Mesothelial cell of epicardium (in vitro differentiated cells): ENCODE measurements around the gene LIN7A. TPM values are rescaled to one million over a fixed set of nuclear protein-coding genes. Genes with fewer than 3 reads are reported as not detected.
A peak's percentile ranks its signal among the peaks of the same experiment; 100 is the strongest.

Experiments used
- DNase-seq, 2 experiments: peaks; one replicate each; pipeline ENCODE4 v3.0.0; 2021; ENCODE audit warnings: low spot score in 2 of 2; ENCODE audit not compliant: unreplicated experiment in 2 of 2
- H3K27ac Mint-ChIP-seq: 2 replicates; pipeline ENCODE4 v1.8.0; 2021; ENCODE audit warnings: mixed read lengths
- H3K27me3 Mint-ChIP-seq: 2 replicates; pipeline ENCODE4 v1.8.0; 2021; ENCODE audit warnings: low read depth, mixed read lengths
- H3K36me3 Mint-ChIP-seq: 2 replicates; pipeline ENCODE4 v1.8.0; 2021; ENCODE audit warnings: mixed read lengths
- H3K4me1 Mint-ChIP-seq: 2 replicates; pipeline ENCODE4 v1.8.0; 2021; ENCODE audit warnings: mixed read lengths
- H3K4me3 Mint-ChIP-seq: 2 replicates; pipeline ENCODE4 v1.8.0; 2021; ENCODE audit warnings: mild to moderate bottlenecking, moderate library complexity, mixed read lengths
- H3K9me3 Mint-ChIP-seq: 2 replicates; pipeline ENCODE4 v1.8.0; 2021; ENCODE audit warnings: mixed read lengths
- CTCF ChIP-seq: fragments of 200-600 bp; sonication (generic); IDR thresholded peaks from one replicate; pipeline ENCODE4 v1.5.0; 2021; ENCODE audit warnings: antibody characterized with exemption; ENCODE audit not compliant: unreplicated experiment
- total RNA-seq: library from RNA; stranded (reverse); gene quantifications from 3 replicates; pipeline ENCODE4 v1.2.1, GENCODE V29; 2021

LIN7A gene
- total RNA-seq, 1 donor from 2014 or later = 9.9 TPM

GRCh38 chr12:80925237-80925636 is 12.5 kb downstream of the LIN7A start:
- Mint-ChIP-seq H3K27ac (no peak overlapping the region), H3K36me3 (peaks cover 3% of the 10 kb centered on the region), H3K4me1 (no peaks in the 10 kb centered on the region), H3K27me3 (no peaks in the 10 kb centered on the region), H3K9me3 (peaks cover 5% of the 10 kb centered on the region), H3K4me3 (no peak overlapping the region)
- TF ChIP-seq CTCF = no peak
- DNase-seq = no peak

GRCh38 chr12:80924437-80924836 is 13.3 kb downstream of the LIN7A start:
- H3K9me3 Mint-ChIP-seq = peaks cover 5% of the 10 kb centered on the region
- no peak overlapping the region for H3K27ac Mint-ChIP-seq
- no peak overlapping the region for H3K4me3 Mint-ChIP-seq
- no peaks in the 10 kb centered on the region for H3K4me1 Mint-ChIP-seq
- H3K36me3 Mint-ChIP-seq = peaks cover 3% of the 10 kb centered on the region
- TF ChIP-seq CTCF = no peak
- DNase-seq = no peak
- no peaks in the 10 kb centered on the region for H3K27me3 Mint-ChIP-seq

GRCh38 chr12:80920006-80920405 is 17.7 kb downstream of the LIN7A start:
- H3K27ac Mint-ChIP-seq = no peak overlapping the region
- no peaks in the 10 kb centered on the region for H3K4me1 Mint-ChIP-seq
- peaks cover 6% of the 10 kb centered on the region for H3K9me3 Mint-ChIP-seq
- no peak for TF ChIP-seq CTCF
- no peak overlapping the region for H3K4me3 Mint-ChIP-seq
- no peaks in the 10 kb centered on the region for H3K27me3 Mint-ChIP-seq
- peaks cover 1% of the 10 kb centered on the region for H3K36me3 Mint-ChIP-seq
- DNase-seq = no peak

GRCh38 chr12:80917651-80918050 is 20.1 kb downstream of the LIN7A start:
- H3K27ac Mint-ChIP-seq = no peak overlapping the region
- no peaks in the 10 kb centered on the region for H3K27me3 Mint-ChIP-seq
- TF ChIP-seq CTCF = no peak
- H3K9me3 Mint-ChIP-seq = peaks cover 8% of the 10 kb centered on the region
- H3K36me3 Mint-ChIP-seq = peaks cover 1% of the 10 kb centered on the region
- no peak for DNase-seq
- H3K4me1 Mint-ChIP-seq = peaks cover 10% of the 10 kb centered on the region
- no peak overlapping the region for H3K4me3 Mint-ChIP-seq

- peaks cover 1% of the 10 kb centered on the region for H3K36me3 Mint-ChIP-seq
- no peaks in the 10 kb centered on the region for H3K27me3 Mint-ChIP-seq
- peaks cover 8% of the 10 kb centered on the region for H3K9me3 Mint-ChIP-seq
- peak overlapping the region; percentile 52 for H3K4me3 Mint-ChIP-seq
- peaks cover 12% of the 10 kb centered on the region for H3K4me1 Mint-ChIP-seq
- TF ChIP-seq CTCF = no peak
- DNase-seq = no peak
- peak overlapping the region; percentile 89 for H3K27ac Mint-ChIP-seq
These were observed 24.6 kb downstream of the LIN7A start for GRCh38 chr12:80912901-80913770.
